Measurements from ENCODE around the gene CCDC39.

- TF ChIP-seq CTCF (IDR thresholded peaks at IDR 0.05) (no peak), ESRRA (IDR thresholded peaks at IDR 0.05; ENCODE audit: borderline replicate concordance, low read length) (no peak), RNF2 (IDR thresholded peaks at IDR 0.05; ENCODE audit: borderline replicate concordance, low read depth) (no peak), POLR2A (IDR thresholded peaks at IDR 0.05; ENCODE audit: low read length) (no peak), MYC (IDR thresholded peaks at IDR 0.05; ENCODE audit: borderline replicate concordance, low read length) (no peak), ELK1 (IDR thresholded peaks at IDR 0.05; ENCODE audit: low read depth, low read length) (no peak), EP300 (IDR thresholded peaks at IDR 0.05) (no peak), KDM5A (IDR thresholded peaks at IDR 0.05) (no peak), ZNF302 (CRISPR knock-in tag; IDR thresholded peaks at IDR 0.05) (no peak)
- TF ChIP-seq, protein P1, sequence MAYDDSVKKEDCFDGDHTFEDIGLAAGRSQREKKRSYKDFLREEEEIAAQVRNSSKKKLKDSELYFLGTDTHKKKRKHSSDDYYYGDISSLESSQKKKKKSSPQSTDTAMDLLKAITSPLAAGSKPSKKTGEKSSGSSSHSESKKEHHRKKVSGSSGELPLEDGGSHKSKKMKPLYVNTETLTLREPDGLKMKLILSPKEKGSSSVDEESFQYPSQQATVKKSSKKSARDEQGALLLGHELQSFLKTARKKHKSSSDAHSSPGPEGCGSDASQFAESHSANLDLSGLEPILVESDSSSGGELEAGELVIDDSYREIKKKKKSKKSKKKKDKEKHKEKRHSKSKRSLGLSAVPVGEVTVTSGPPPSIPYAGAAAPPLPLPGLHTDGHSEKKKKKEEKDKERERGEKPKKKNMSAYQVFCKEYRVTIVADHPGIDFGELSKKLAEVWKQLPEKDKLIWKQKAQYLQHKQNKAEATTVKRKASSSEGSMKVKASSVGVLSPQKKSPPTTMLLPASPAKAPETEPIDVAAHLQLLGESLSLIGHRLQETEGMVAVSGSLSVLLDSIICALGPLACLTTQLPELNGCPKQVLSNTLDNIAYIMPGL (CRISPR knock-in tag; IDR thresholded peaks at IDR 0.05; ENCODE audit: borderline replicate concordance) = no peak
Observed at GRCh38 chr3:180694321-180694720, 15.0 kb upstream of the CCDC39 start.
